ENCODE measurements around the gene VHLL. TPM values are rescaled to one million over a fixed set of nuclear protein-coding genes. Genes with fewer than 3 reads are reported as not detected.
A peak's percentile ranks its signal among the peaks of the same experiment; 100 is the strongest.

Gene VHLL
- polyA plus RNA-seq, 1 experiment, result not detected

DNA sequence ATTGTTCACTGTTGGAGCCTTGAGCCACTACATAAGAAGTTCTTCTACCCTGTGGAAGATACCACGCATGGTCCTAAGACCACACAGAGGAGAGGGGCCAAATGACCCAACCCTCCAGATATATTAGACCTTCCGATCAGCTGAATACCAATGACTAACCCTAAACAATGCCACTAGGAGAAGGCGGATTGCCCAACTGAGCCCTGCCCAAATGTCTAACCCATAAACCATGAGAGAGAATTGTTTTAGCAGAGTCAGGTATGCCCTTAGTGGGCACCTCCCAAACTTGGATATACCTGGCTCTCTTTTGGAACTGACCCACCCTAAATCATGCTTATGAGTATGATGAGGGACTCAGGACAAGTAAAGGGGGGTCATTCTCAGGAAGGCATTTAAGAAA is 28.8 kb downstream of the VHLL start:
- ChIA-PET CTCF (interaction anchor here (1.2 kb wide), 1 partner anchor 10 kb away, joined by 6 read pairs; no protein-coding TSS in a partner anchor), POLR2A (no interaction called here)
- TF ChIP-seq, protein P1, sequence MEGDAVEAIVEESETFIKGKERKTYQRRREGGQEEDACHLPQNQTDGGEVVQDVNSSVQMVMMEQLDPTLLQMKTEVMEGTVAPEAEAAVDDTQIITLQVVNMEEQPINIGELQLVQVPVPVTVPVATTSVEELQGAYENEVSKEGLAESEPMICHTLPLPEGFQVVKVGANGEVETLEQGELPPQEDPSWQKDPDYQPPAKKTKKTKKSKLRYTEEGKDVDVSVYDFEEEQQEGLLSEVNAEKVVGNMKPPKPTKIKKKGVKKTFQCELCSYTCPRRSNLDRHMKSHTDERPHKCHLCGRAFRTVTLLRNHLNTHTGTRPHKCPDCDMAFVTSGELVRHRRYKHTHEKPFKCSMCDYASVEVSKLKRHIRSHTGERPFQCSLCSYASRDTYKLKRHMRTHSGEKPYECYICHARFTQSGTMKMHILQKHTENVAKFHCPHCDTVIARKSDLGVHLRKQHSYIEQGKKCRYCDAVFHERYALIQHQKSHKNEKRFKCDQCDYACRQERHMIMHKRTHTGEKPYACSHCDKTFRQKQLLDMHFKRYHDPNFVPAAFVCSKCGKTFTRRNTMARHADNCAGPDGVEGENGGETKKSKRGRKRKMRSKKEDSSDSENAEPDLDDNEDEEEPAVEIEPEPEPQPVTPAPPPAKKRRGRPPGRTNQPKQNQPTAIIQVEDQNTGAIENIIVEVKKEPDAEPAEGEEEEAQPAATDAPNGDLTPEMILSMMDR (IDR thresholded peaks at IDR 0.05; ENCODE audit: insufficient read depth, low read depth, low read length), result no peak
- Histone ChIP-seq H3K4me3 (ENCODE audit: low read depth, low read length) (no peak overlapping the region), H3K27me3 (ENCODE audit: control insufficient read depth, insufficient read depth, low read length) (no peaks in the 10 kb centered on the region), H3K36me3 (ENCODE audit: control insufficient read depth, insufficient read depth, low read length) (peaks cover 39% of the 10 kb centered on the region)
- DNase-seq (ENCODE audit: low read depth), result no peak

DNA sequence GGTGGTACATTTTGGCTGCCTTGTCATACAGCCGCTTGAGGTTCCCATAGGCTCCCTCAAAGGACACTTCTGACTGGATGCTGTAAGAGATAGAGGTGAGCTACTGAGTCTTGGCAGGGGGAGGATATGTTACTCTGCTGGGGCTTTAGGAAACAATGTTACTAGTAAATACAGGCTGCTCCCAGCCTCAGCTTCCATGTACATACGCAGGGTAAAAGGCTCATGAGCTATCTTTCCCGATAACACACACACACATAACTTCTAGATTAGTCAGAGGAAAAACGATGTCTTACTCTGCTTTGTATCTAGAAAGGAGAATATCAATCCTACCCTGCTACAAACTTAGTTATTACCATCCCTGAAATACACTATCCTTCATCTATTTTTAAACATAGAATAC is 30.8 kb downstream of the VHLL start:
- POLR2A ChIA-PET, result no interaction called here
- Histone ChIP-seq H3K36me3 (ENCODE audit: control insufficient read depth, insufficient read depth, low read length) (peaks cover 39% of the 10 kb centered on the region), H3K27me3 (ENCODE audit: control insufficient read depth, insufficient read depth, low read length) (no peaks in the 10 kb centered on the region), H3K4me3 (ENCODE audit: low read depth, low read length) (no peak overlapping the region)
- CTCF ChIA-PET, result interaction anchor here (1.3 kb wide), 1 partner anchor 8 kb away, joined by 3 read pairs; no protein-coding TSS in a partner anchor
- DNase-seq (ENCODE audit: low read depth), result no peak
- TF ChIP-seq, protein P1 (IDR thresholded peaks at IDR 0.05; ENCODE audit: insufficient read depth, low read depth, low read length), result no peak

DNA sequence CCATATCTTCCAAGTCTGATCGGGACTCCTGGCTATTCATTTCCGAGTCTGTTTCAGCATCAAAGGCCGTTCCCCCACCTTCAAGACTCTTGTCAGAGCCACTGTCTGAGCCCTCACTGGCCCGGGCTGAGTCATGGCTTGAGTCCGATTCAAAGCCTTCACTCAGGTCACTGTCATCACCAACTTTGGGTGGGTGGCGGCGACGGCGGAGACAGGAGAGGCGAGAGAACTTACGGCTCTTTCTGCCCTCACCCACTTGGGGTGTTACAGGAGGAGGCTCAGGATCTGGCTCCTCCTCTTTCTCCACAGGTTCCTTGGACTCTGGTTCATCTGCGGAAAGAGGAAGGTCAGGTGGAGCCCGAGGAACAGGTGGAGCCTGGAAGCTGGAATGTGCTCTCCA is 33.1 kb downstream of the VHLL start:
- ChIA-PET CTCF (no interaction called here), POLR2A (no interaction called here)
- Histone ChIP-seq H3K4me3 (ENCODE audit: low read depth, low read length) (no peak overlapping the region), H3K27me3 (ENCODE audit: control insufficient read depth, insufficient read depth, low read length) (no peaks in the 10 kb centered on the region), H3K36me3 (ENCODE audit: control insufficient read depth, insufficient read depth, low read length) (peaks cover 41% of the 10 kb centered on the region)
- no peak for DNase-seq (ENCODE audit: low read depth)
- TF ChIP-seq, protein P1 (IDR thresholded peaks at IDR 0.05; ENCODE audit: insufficient read depth, low read depth, low read length), result no peak

DNA sequence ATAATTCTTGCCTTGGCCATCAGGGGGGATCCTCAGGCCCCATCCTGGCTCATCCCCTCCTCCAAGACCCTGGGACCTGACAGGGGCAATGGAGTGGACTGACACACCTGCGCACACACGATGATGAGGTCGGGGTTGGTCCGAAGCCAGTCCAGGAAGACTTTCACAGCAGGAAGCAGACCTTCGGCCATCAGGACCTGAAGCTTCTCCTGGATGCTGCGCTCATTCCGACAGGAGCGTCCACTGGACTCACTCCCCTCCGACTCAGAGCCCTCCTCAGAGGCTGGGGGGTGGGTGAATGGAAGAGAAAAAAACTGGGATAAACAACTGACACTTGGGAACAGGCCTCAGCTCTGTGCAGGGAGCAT is 35.8 kb downstream of the VHLL start:
- no peak overlapping the region for H3K4me3 ChIP-seq (ENCODE audit: low read depth, low read length)
- H3K27me3 ChIP-seq (ENCODE audit: control insufficient read depth, insufficient read depth, low read length), result no peaks in the 10 kb centered on the region
- POLR2A ChIA-PET, result interaction anchor here (0.6 to 1.0 kb wide), 2 partner anchors 19 to 332 kb away, joined by 5 to 22 read pairs; partner anchors contain the start of gene SMG5
- H3K36me3 ChIP-seq (ENCODE audit: control insufficient read depth, insufficient read depth, low read length), result peaks cover 56% of the 10 kb centered on the region
- DNase-seq (ENCODE audit: low read depth), result no peak
- CTCF ChIA-PET, result interaction anchor here (0.9 to 1.2 kb wide), 2 partner anchors 12 to 19 kb away, joined by 3 to 6 read pairs; partner anchors contain the start of gene SMG5
- TF ChIP-seq, protein P1 (IDR thresholded peaks at IDR 0.05; ENCODE audit: insufficient read depth, low read depth, low read length), result no peak

DNA sequence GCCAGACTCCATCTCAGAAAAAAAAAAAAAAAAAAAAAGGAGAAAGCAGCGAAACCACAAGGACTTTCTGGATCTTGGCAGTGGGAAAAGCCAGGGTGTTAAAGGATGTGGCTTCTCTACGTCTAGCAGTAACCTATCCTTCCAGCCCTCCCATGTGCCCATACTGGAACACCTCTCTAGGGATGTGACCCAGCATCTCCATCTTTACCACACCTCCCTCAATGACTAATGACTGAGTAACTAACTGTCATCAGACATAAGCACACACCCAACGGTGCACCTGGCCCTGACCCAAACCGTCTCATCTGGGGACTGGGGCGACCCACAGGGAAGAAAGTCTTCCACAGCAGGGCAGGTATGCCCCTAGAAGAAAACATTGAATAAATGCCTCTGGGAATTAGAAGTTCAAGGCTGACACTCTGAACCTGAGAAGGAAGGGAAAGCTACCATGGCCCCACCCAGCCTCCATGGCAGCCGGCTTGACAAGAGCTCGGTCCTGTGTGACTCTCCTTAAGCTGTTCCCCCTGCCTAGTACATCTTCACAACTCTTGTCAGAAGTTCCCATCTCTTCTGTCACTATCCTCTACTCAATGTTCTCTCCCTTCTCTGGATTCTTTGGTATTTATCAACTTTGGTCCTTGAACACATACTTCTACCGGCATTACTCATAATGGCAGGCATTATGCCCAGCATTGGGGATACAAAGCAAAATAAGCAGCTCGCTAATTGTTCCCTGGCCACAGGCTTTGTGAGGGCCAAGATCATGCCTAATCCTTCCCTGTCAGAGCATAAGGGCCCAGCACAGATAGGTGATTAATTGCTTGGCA is 36.4 kb downstream of the VHLL start:
- no peak overlapping the region for H3K4me3 ChIP-seq (ENCODE audit: low read depth, low read length)
- peak; percentile 63 for DNase-seq (ENCODE audit: low read depth)
- TF ChIP-seq, protein P1 (IDR thresholded peaks at IDR 0.05; ENCODE audit: insufficient read depth, low read depth, low read length), result no peak
- H3K36me3 ChIP-seq (ENCODE audit: control insufficient read depth, insufficient read depth, low read length), result peaks cover 54% of the 10 kb centered on the region
- ChIA-PET CTCF (interaction anchor here (0.9 to 1.2 kb wide), 2 partner anchors 11 to 19 kb away, joined by 3 to 6 read pairs; partner anchors contain the start of gene SMG5), POLR2A (interaction anchor here (0.6 to 1.0 kb wide), 2 partner anchors 20 to 332 kb away, joined by 5 to 22 read pairs; partner anchors contain the start of gene SMG5)
- no peaks in the 10 kb centered on the region for H3K27me3 ChIP-seq (ENCODE audit: control insufficient read depth, insufficient read depth, low read length)
